IMR-90 (cell line): ENCODE measurements around the gene PSMB1. TPM values are rescaled to one million over a fixed set of nuclear protein-coding genes. Genes with fewer than 3 reads are reported as not detected.

Experiments
- ATAC-seq: fragments of 200-7000 bp; cut with Tn5 transposase; 2 replicates; pipeline ENCODE4 v1.9.1; 2020; ENCODE audit warnings: low read depth, mild to moderate bottlenecking, moderate library complexity
- BruUV-seq: library from RNA; stranded (reverse); fragments of 400-500 nt; replicated peaks from 2 replicates; lab custom pipeline; 2021; lab: Mats Ljungman, UMichigan
- CTCF ChIA-PET: fragments of 300-600 bp; formaldehyde crosslinking; extraction: SDS; loops from one replicate; lab custom pipeline; 2021; ENCODE audit warnings: antibody characterized with exemption; lab: Yijun Ruan, JAX
- POLR2A ChIA-PET: fragments of 300-600 bp; sonication (Branson Sonifier 250); formaldehyde crosslinking; loops from one replicate; lab custom pipeline; 2022; ENCODE audit warnings: antibody characterized with exemption; ENCODE audit not compliant: unreplicated experiment; lab: Charles Lee
- DNase-seq: peaks from one replicate; pipeline ENCODE4 v3.0.0; 2013
- H2AFZ ChIP-seq: replicated peaks from 2 replicates; pipeline ENCODE3; 2013; ENCODE audit warnings: low read length, mild to moderate bottlenecking; ENCODE audit not compliant: poor library complexity
- H2AK5ac ChIP-seq: 2 replicates; pipeline ENCODE4 v1.6.1; 2013; ENCODE audit warnings: low read depth, low read length, inconsistent platforms
- H2AK9ac ChIP-seq: replicated peaks from 2 replicates; pipeline ENCODE3; 2013; ENCODE audit warnings: mild to moderate bottlenecking, low read depth, low read length, moderate library complexity; ENCODE audit not compliant: poor library complexity
- H2BK120ac ChIP-seq: 2 replicates; pipeline ENCODE4 v1.6.1; 2013; ENCODE audit warnings: low read depth, low read length, inconsistent platforms
- H2BK15ac ChIP-seq: 3 replicates; pipeline ENCODE4 v1.6.1; 2013; ENCODE audit warnings: low read depth, low read length, inconsistent platforms
- H2BK20ac ChIP-seq: 2 replicates; pipeline ENCODE4 v1.6.1; 2013; ENCODE audit warnings: low read depth, mild to moderate bottlenecking, inconsistent platforms, low read length, moderate library complexity
- H2BK5ac ChIP-seq: 2 replicates; pipeline ENCODE4 v1.6.1; 2013; ENCODE audit warnings: mild to moderate bottlenecking, low read depth, low read length, inconsistent platforms; ENCODE audit not compliant: poor library complexity, severe bottlenecking
- H3K14ac ChIP-seq: replicated peaks from 2 replicates; pipeline ENCODE4 v1.6.1; 2013; ENCODE audit warnings: low read depth, low read length, inconsistent platforms
- H3K18ac ChIP-seq: 2 replicates; pipeline ENCODE4 v1.6.1; 2013; ENCODE audit warnings: low read depth, low read length, control low read depth
- H3K23ac ChIP-seq: 2 replicates; pipeline ENCODE4 v1.6.1; 2013; ENCODE audit warnings: low read depth, low read length, inconsistent platforms
- H3K27ac ChIP-seq: 2 replicates; pipeline ENCODE4 v1.5.1; 2013; ENCODE audit warnings: mild to moderate bottlenecking, control low read depth, low read length; ENCODE audit not compliant: insufficient read depth
- H3K27me3 ChIP-seq: 2 replicates; pipeline ENCODE4 v1.6.1; 2013; ENCODE audit warnings: low read length; ENCODE audit not compliant: control insufficient read depth, insufficient read depth
- H3K36me3 ChIP-seq: 2 replicates; pipeline ENCODE4 v1.6.1; 2013; ENCODE audit warnings: low read length, mixed read lengths; ENCODE audit not compliant: control insufficient read depth, insufficient read depth
- H3K4ac ChIP-seq: 2 replicates; pipeline ENCODE4 v1.6.1; 2013; ENCODE audit warnings: low read depth, low read length, inconsistent platforms
- H3K4me1 ChIP-seq: 2 replicates; pipeline ENCODE4 v1.6.1; 2013; ENCODE audit warnings: low read length, mixed read lengths; ENCODE audit not compliant: control insufficient read depth, insufficient read depth
- H3K4me2 ChIP-seq: 2 replicates; pipeline ENCODE4 v1.6.1; 2013; ENCODE audit warnings: low read depth, mild to moderate bottlenecking, control low read depth, low read length, moderate library complexity
- H3K4me3 ChIP-seq: 2 replicates; pipeline ENCODE4 v1.5.1; 2013; ENCODE audit warnings: low read depth, mild to moderate bottlenecking, control low read depth, low read length, moderate library complexity; ENCODE audit not compliant: insufficient read depth
- H3K56ac ChIP-seq: 2 replicates; pipeline ENCODE4 v1.6.1; 2013; ENCODE audit warnings: low read length, inconsistent platforms; ENCODE audit not compliant: insufficient read depth; ENCODE audit errors: extremely low read depth
- H3K79me1 ChIP-seq, 2 experiments: 2 replicates each; pipeline ENCODE4 v1.6.1; 2013; ENCODE audit warnings: low read length in 2 of 2, inconsistent platforms in 1 of 2, low read depth in 1 of 2
- H3K9ac ChIP-seq: 2 replicates; pipeline ENCODE4 v1.6.1; 2013; ENCODE audit warnings: low read depth, low read length, control low read depth
- H3K9me1 ChIP-seq: 2 replicates; pipeline ENCODE4 v1.6.1; 2013; ENCODE audit warnings: low read length, inconsistent platforms; ENCODE audit not compliant: insufficient read depth
- H3K9me3 ChIP-seq: 2 replicates; pipeline ENCODE4 v1.6.1; 2013; ENCODE audit warnings: low read length; ENCODE audit not compliant: control insufficient read depth, insufficient read depth
- H4K20me1 ChIP-seq: 2 replicates; pipeline ENCODE4 v1.6.1; 2013; ENCODE audit warnings: low read length, inconsistent platforms; ENCODE audit not compliant: insufficient read depth
- H4K5ac ChIP-seq: 2 replicates; pipeline ENCODE4 v1.6.1; 2013; ENCODE audit warnings: mild to moderate bottlenecking, low read depth, low read length, control low read depth
- H4K8ac ChIP-seq, 2 experiments: 2 replicates each; pipeline ENCODE4 v1.6.1; 2013; ENCODE audit warnings: low read depth in 2 of 2, low read length in 2 of 2, control low read depth in 1 of 2, inconsistent platforms in 1 of 2
- H4K91ac ChIP-seq: 2 replicates; pipeline ENCODE4 v1.6.1; 2013; ENCODE audit warnings: low read depth, low read length, inconsistent platforms; ENCODE audit not compliant: insufficient read depth
- BHLHE40 ChIP-seq: fragments of 150-350 bp; IDR thresholded peaks from 2 replicates; pipeline ENCODE4 v1.6.1; 2016; ENCODE audit warnings: mild to moderate bottlenecking, low read depth, low read length
- CEBPB ChIP-seq: IDR thresholded peaks from 2 replicates; pipeline ENCODE4 v1.6.1; 2012; ENCODE audit warnings: low read depth, low read length, improper control_type of control experiment
- CHD1 ChIP-seq: IDR thresholded peaks from 2 replicates; pipeline ENCODE4 v1.6.1; 2012; ENCODE audit warnings: low read depth, low read length, improper control_type of control experiment
- CTCF ChIP-seq: conservative IDR thresholded peaks from 2 replicates; pipeline ENCODE4 v1.5.1; 2012; ENCODE audit warnings: mild to moderate bottlenecking, low read depth, low read length, improper control_type of control experiment
- ELK1 ChIP-seq: fragments of 150-350 bp; IDR thresholded peaks from 2 replicates; pipeline ENCODE4 v1.6.1; 2016; ENCODE audit warnings: low read depth, mild to moderate bottlenecking, low read length, moderate library complexity, borderline replicate concordance
- FOS ChIP-seq: fragments of 150-350 bp; IDR thresholded peaks from 2 replicates; pipeline ENCODE4 v1.6.1; 2016; ENCODE audit warnings: low read depth, low read length
- MAFK ChIP-seq: IDR thresholded peaks from 2 replicates; pipeline ENCODE4 v1.6.1; 2012; ENCODE audit warnings: low read depth, low read length, improper control_type of control experiment
- MAZ ChIP-seq: IDR thresholded peaks from 2 replicates; pipeline ENCODE4 v1.6.1; 2012; ENCODE audit warnings: low read depth, mild to moderate bottlenecking, low read length, improper control_type of control experiment, moderate library complexity, borderline replicate concordance
- MXI1 ChIP-seq: IDR thresholded peaks from 2 replicates; pipeline ENCODE4 v1.6.1; 2012; ENCODE audit warnings: low read depth, mild to moderate bottlenecking, low read length, moderate library complexity, borderline replicate concordance
- NFE2L2 ChIP-seq: fragments of 150-350 bp; IDR thresholded peaks from 2 replicates; pipeline ENCODE4 v1.6.1; 2016; ENCODE audit warnings: low read depth, mild to moderate bottlenecking, low read length
- POLR2A ChIP-seq: IDR thresholded peaks from 2 replicates; pipeline ENCODE4 v1.6.1; 2012; ENCODE audit warnings: mild to moderate bottlenecking, low read depth, low read length
- RAD21 ChIP-seq: IDR thresholded peaks from 2 replicates; pipeline ENCODE4 v1.6.1; 2012; ENCODE audit warnings: low read length, improper control_type of control experiment
- RCOR1 ChIP-seq: IDR thresholded peaks from 2 replicates; pipeline ENCODE4 v1.6.1; 2012; ENCODE audit warnings: mild to moderate bottlenecking, low read length, improper control_type of control experiment; ENCODE audit not compliant: insufficient replicate concordance
- RFX5 ChIP-seq: IDR thresholded peaks from 2 replicates; pipeline ENCODE4 v1.8.0; 2012; ENCODE audit warnings: low read depth, mild to moderate bottlenecking, low read length, moderate library complexity
- SMC3 ChIP-seq: fragments of 150-350 bp; IDR thresholded peaks from 2 replicates; pipeline ENCODE4 v1.6.1; 2016; ENCODE audit warnings: low read depth, mild to moderate bottlenecking, antibody characterized with exemption, low read length, moderate library complexity
- dilution Hi-C: fragments of 300-500 bp; cut with HindIII; formaldehyde crosslinking; loops from one replicate; pipeline ENCODE4 v1.14.3; 2018; ENCODE audit warnings: low sequenced_read_pairs; ENCODE audit not compliant: unreplicated experiment
- in situ Hi-C: fragments of 300-500 bp; cut with MboI; formaldehyde crosslinking; loops from 3 replicates; pipeline ENCODE4 v1.14.3; 2019; ENCODE audit warnings: low sequenced_read_pairs, inconsistent platforms, mixed read lengths
- intact Hi-C: fragments of 100-400 bp; cut with micrococcal nuclease; formaldehyde crosslinking; loops from 2 replicates; pipeline ENCODE4 v1.10.0; 2022
- polyA plus RNA-seq, 3 experiments: library from polyadenylated mRNA; depleted of rRNA; stranded (reverse); fragments of >200 nt; gene quantifications; 2 replicates each; pipeline ENCODE4 v1.2.3, GENCODE V29; 2012; ENCODE audit warnings: low replicate concordance in 1 of 3
- total RNA-seq: library from RNA; depleted of rRNA; stranded (reverse); fragments of >200 nt; gene quantifications from 2 replicates; pipeline ENCODE4 v1.2.3, GENCODE V29; 2012
- TF ChIP-seq, protein P1 (sequence below): fragments of 150-350 bp; IDR thresholded peaks from 2 replicates; pipeline ENCODE4 v1.6.1; 2017; ENCODE audit warnings: mild to moderate bottlenecking, antibody characterized with exemption, low read length, low read depth

PSMB1 gene
- total and polyA plus RNA-seq, 2 of the 4 experiments (the other 2 are of a cell fraction): 450 to 508 TPM

DNA sequence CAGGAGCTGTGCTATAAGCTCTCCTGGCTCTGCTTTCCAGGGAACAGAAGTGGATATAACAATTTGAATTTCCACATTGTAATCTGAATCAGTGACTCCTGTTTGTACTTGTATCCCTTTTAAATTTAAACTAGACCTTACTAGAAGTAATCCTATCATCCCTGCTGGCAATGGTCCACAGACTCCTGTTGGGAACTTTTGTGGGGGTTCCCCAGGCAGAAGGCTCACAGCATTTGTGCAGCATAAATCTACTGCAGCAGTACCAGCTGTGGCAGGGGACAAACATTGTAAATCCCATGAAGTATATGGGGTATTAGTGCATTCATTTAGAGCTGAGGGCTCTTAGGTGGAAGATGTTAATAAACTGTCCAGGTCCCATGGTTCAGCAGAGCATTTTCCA, 43.3 kb upstream of the PSMB1 start:
- H3K9me1 ChIP-seq: no peaks in the 10 kb centered on the region
- no peak overlapping the region for H3K4me3 ChIP-seq
- H4K20me1 ChIP-seq: no peaks in the 10 kb centered on the region
- no TSS peak for BruUV-seq
- intact Hi-C loops (no loop called here), dilution Hi-C loops (no loop called here), in situ Hi-C loops (no loop called here)
- H3K9ac ChIP-seq: no peak overlapping the region
- no peaks in the 10 kb centered on the region for H3K4me1 ChIP-seq
- H2BK15ac ChIP-seq: no peak overlapping the region
- ATAC-seq (no peak), DNase-seq (no peak)
- no peak overlapping the region for H2AFZ ChIP-seq
- no peak overlapping the region for H3K14ac ChIP-seq
- no peak overlapping the region for H3K23ac ChIP-seq
- H3K18ac ChIP-seq: no peak overlapping the region
- H3K4me2 ChIP-seq: no peak overlapping the region
- no peak overlapping the region for H2AK9ac ChIP-seq
- H2AK5ac ChIP-seq: no peak overlapping the region
- no peak overlapping the region for H4K8ac ChIP-seq
- H4K91ac ChIP-seq: no peak overlapping the region
- peaks cover 1% of the 10 kb centered on the region; the same call in 1 of the 2 replicates for H3K9me3 ChIP-seq
- no peaks in the 10 kb centered on the region for H3K27me3 ChIP-seq
- no peak overlapping the region for H3K27ac ChIP-seq
- H2BK5ac ChIP-seq: no peak overlapping the region
- H2BK120ac ChIP-seq: no peak overlapping the region
- ChIA-PET POLR2A (no interaction called here), CTCF (no interaction called here)
- H3K4ac ChIP-seq: no peak overlapping the region
- no peaks in the 10 kb centered on the region for H3K79me1 ChIP-seq
- TF ChIP-seq RFX5: no peak
- TF ChIP-seq MAFK: no peak
- no peak for TF ChIP-seq POLR2A
- TF ChIP-seq SMC3: no peak
- no peak for TF ChIP-seq FOS
- no peak for TF ChIP-seq CTCF
- no peak for TF ChIP-seq BHLHE40
- no peak for TF ChIP-seq NFE2L2
- no peak for TF ChIP-seq RAD21
- no peak for TF ChIP-seq RCOR1
- TF ChIP-seq, protein P1, sequence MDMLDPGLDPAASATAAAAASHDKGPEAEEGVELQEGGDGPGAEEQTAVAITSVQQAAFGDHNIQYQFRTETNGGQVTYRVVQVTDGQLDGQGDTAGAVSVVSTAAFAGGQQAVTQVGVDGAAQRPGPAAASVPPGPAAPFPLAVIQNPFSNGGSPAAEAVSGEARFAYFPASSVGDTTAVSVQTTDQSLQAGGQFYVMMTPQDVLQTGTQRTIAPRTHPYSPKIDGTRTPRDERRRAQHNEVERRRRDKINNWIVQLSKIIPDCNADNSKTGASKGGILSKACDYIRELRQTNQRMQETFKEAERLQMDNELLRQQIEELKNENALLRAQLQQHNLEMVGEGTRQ: no peak
- no peak for TF ChIP-seq MAZ
- no peak for TF ChIP-seq ELK1
- TF ChIP-seq MXI1: no peak
- TF ChIP-seq CEBPB: no peak
- TF ChIP-seq CHD1: no peak
- no peak overlapping the region for H2BK20ac ChIP-seq
- H4K5ac ChIP-seq: no peak overlapping the region
- no peaks in the 10 kb centered on the region for H3K36me3 ChIP-seq
- H3K56ac ChIP-seq: no peak overlapping the region
